HepG2 (cell line): ENCODE measurements around the gene SRD5A3. TPM values are rescaled to one million over a fixed set of nuclear protein-coding genes. Genes with fewer than 3 reads are reported as not detected.

Source experiments
- HNF4G ChIP-seq, 2 experiments: sonication (generic) in 1 of 2; formaldehyde crosslinking in 1 of 2; IDR thresholded peaks; 2 replicates each; pipeline versions ENCODE4 v1.4.0 to v1.6.1; 2011 to 2020; ENCODE audit warnings: borderline replicate concordance in 2 of 2, low read depth in 2 of 2, mild to moderate bottlenecking in 2 of 2, low read length in 1 of 2, missing genetic modification reagents in 1 of 2, moderate library complexity in 1 of 2
- ISL2 ChIP-seq: sonication (generic); formaldehyde crosslinking; IDR thresholded peaks from 2 replicates; pipeline ENCODE4 v1.5.0; 2020; ENCODE audit warnings: missing genetic modification reagents
- MIER3 ChIP-seq: IDR thresholded peaks from 2 replicates; pipeline ENCODE4 v1.6.1; 2016; ENCODE audit warnings: missing compliant biosample characterization, borderline replicate concordance
- POLR2A ChIP-seq, 2 experiments: IDR thresholded peaks; 2 replicates each; pipeline ENCODE4 v1.6.1; 2011; ENCODE audit warnings: low read depth in 2 of 2, low read length in 2 of 2, mild to moderate bottlenecking in 1 of 2, moderate library complexity in 1 of 2; ENCODE audit not compliant: insufficient read depth in 1 of 2
- ZNF3 ChIP-seq: IDR thresholded peaks from 2 replicates; pipeline ENCODE4 v1.7.0; 2017; ENCODE audit warnings: inconsistent platforms
- ZNF737 ChIP-seq: sonication (generic); formaldehyde crosslinking; IDR thresholded peaks from 2 replicates; pipeline ENCODE4 v1.5.0; 2020; ENCODE audit warnings: missing genetic modification reagents, mild to moderate bottlenecking, borderline replicate concordance
- polyA plus RNA-seq, 8 experiments: library from polyadenylated mRNA; depleted of rRNA in 3 of 8; stranded (reverse) in 7 of 8; unstranded in 1 of 8; fragments of >200 nt; fragmentation: Illumina TruSeq in 4 of 8; extraction: Trizol in 4 of 8; gene quantifications; 2 replicates each; pipeline versions ENCODE4 v1.2.1 to v1.2.3, GENCODE V29; 2011 to 2016; ENCODE audit warnings: low read depth in 4 of 8, missing spikeins in 1 of 8, mixed read lengths in 1 of 8; ENCODE audit not compliant: insufficient read depth in 1 of 8
- total RNA-seq, 5 experiments: library from RNA; depleted of rRNA; stranded (reverse); fragments of >200 nt; fragmentation: Illumina TruSeq; extraction: Trizol; gene quantifications; 2 replicates each; pipeline ENCODE4 v1.2.3, GENCODE V29; 2016; ENCODE audit warnings: low read depth in 1 of 5
- TF ChIP-seq, protein P1 (sequence below): IDR thresholded peaks from 2 replicates; pipeline ENCODE4 v1.6.1; 2016; ENCODE audit warnings: low read depth, missing genetic modification reagents, missing compliant biosample characterization
- TF ChIP-seq, protein P2 (sequence below): sonication (generic); formaldehyde crosslinking; IDR thresholded peaks from 2 replicates; pipeline ENCODE4 v1.8.1; 2023; ENCODE audit warnings: missing genetic modification reagents, inconsistent platforms, borderline replicate concordance
- TF ChIP-seq, protein P3 (sequence below): sonication (generic); formaldehyde crosslinking; IDR thresholded peaks from 2 replicates; pipeline ENCODE4 v1.4.0; 2020; ENCODE audit warnings: missing genetic modification reagents, borderline replicate concordance
- TF ChIP-seq, protein P4 (sequence below): sonication (generic); formaldehyde crosslinking; IDR thresholded peaks from 2 replicates; pipeline ENCODE4 v1.5.0; 2020; ENCODE audit warnings: missing genetic modification reagents

The SRD5A3 gene
- total and polyA plus RNA-seq, 2 of the 13 experiments (the other 11 are each of a cell fraction or from before 2014, with no cell fraction given), result 12.4 to 18.4 TPM

DNA sequence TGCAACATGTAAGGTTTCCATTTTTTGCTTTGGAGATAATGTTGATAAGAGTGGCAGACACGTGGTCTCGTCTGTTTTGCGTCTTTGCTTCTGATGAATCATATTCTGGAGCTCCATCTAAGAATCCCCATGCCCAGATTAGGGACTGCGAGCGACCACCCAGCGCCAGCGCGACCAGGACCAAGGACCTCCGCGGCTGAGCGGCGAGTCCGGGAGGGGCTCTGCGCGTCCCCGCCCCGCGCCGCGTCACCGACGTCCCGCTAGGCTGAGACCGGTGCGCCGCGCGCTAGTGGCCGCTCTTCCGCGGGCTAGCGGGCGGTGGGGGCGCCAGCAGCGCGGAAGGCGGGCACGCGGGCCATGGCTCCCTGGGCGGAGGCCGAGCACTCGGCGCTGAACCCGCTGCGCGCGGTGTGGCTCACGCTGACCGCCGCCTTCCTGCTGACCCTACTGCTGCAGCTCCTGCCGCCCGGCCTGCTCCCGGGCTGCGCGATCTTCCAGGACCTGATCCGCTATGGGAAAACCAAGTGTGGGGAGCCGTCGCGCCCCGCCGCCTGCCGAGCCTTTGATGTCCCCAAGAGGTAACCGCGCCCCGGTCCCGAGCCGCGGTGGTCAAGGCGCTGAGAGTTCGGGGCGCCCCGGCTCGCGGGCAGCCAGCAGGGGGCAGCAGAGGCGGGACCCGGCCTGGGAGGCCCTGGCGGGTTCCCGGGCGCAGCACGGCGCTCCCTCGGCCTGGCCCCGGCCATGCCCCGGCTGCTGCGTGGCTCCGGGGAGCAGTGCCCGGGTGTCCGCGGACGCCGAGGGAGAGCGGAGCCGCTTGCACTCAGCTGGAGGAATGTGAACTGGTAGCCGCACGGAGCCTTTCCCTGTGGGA lies at the start of gene SRD5A3 (continued):
- TF ChIP-seq, protein P1, sequence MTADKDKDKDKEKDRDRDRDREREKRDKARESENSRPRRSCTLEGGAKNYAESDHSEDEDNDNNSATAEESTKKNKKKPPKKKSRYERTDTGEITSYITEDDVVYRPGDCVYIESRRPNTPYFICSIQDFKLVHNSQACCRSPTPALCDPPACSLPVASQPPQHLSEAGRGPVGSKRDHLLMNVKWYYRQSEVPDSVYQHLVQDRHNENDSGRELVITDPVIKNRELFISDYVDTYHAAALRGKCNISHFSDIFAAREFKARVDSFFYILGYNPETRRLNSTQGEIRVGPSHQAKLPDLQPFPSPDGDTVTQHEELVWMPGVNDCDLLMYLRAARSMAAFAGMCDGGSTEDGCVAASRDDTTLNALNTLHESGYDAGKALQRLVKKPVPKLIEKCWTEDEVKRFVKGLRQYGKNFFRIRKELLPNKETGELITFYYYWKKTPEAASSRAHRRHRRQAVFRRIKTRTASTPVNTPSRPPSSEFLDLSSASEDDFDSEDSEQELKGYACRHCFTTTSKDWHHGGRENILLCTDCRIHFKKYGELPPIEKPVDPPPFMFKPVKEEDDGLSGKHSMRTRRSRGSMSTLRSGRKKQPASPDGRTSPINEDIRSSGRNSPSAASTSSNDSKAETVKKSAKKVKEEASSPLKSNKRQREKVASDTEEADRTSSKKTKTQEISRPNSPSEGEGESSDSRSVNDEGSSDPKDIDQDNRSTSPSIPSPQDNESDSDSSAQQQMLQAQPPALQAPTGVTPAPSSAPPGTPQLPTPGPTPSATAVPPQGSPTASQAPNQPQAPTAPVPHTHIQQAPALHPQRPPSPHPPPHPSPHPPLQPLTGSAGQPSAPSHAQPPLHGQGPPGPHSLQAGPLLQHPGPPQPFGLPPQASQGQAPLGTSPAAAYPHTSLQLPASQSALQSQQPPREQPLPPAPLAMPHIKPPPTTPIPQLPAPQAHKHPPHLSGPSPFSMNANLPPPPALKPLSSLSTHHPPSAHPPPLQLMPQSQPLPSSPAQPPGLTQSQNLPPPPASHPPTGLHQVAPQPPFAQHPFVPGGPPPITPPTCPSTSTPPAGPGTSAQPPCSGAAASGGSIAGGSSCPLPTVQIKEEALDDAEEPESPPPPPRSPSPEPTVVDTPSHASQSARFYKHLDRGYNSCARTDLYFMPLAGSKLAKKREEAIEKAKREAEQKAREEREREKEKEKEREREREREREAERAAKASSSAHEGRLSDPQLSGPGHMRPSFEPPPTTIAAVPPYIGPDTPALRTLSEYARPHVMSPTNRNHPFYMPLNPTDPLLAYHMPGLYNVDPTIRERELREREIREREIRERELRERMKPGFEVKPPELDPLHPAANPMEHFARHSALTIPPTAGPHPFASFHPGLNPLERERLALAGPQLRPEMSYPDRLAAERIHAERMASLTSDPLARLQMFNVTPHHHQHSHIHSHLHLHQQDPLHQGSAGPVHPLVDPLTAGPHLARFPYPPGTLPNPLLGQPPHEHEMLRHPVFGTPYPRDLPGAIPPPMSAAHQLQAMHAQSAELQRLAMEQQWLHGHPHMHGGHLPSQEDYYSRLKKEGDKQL (CRISPR knock-in tag), result no peak
- no peak; the same call in none of the 2 replicates for TF ChIP-seq ISL2 (CRISPR knock-in tag)
- TF ChIP-seq POLR2A (IDR thresholded peaks at IDR 0.05; ENCODE audit: insufficient read depth in 1 of 2, low read depth in 2 of 2, low read length in 2 of 2), result peak; percentile 79 to 90
- TF ChIP-seq HNF4G (IDR thresholded peaks at IDR 0.05; ENCODE audit: borderline replicate concordance, low read depth, low read length), result no peak
- TF ChIP-seq HNF4G (CRISPR knock-in tag; IDR thresholded peaks at IDR 0.05; ENCODE audit: borderline replicate concordance, low read depth), result no peak
- TF ChIP-seq ZNF3 (CRISPR knock-in tag), result 0 out of 2 replicates have a peak, but pooled peaks have one; percentile 11
- peak; percentile 15; the same call in 1 of the 2 replicates for TF ChIP-seq MIER3 (CRISPR knock-in tag)
- TF ChIP-seq, protein P2, sequence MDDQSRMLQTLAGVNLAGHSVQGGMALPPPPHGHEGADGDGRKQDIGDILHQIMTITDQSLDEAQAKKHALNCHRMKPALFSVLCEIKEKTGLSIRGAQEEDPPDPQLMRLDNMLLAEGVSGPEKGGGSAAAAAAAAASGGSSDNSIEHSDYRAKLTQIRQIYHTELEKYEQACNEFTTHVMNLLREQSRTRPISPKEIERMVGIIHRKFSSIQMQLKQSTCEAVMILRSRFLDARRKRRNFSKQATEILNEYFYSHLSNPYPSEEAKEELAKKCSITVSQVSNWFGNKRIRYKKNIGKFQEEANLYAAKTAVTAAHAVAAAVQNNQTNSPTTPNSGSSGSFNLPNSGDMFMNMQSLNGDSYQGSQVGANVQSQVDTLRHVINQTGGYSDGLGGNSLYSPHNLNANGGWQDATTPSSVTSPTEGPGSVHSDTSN (CRISPR knock-in tag), result no peak
- TF ChIP-seq, protein P3, sequence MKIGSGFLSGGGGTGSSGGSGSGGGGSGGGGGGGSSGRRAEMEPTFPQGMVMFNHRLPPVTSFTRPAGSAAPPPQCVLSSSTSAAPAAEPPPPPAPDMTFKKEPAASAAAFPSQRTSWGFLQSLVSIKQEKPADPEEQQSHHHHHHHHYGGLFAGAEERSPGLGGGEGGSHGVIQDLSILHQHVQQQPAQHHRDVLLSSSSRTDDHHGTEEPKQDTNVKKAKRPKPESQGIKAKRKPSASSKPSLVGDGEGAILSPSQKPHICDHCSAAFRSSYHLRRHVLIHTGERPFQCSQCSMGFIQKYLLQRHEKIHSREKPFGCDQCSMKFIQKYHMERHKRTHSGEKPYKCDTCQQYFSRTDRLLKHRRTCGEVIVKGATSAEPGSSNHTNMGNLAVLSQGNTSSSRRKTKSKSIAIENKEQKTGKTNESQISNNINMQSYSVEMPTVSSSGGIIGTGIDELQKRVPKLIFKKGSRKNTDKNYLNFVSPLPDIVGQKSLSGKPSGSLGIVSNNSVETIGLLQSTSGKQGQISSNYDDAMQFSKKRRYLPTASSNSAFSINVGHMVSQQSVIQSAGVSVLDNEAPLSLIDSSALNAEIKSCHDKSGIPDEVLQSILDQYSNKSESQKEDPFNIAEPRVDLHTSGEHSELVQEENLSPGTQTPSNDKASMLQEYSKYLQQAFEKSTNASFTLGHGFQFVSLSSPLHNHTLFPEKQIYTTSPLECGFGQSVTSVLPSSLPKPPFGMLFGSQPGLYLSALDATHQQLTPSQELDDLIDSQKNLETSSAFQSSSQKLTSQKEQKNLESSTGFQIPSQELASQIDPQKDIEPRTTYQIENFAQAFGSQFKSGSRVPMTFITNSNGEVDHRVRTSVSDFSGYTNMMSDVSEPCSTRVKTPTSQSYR (CRISPR knock-in tag), result no peak
- TF ChIP-seq ZNF737 (CRISPR knock-in tag), result no peak
- TF ChIP-seq, protein P4, sequence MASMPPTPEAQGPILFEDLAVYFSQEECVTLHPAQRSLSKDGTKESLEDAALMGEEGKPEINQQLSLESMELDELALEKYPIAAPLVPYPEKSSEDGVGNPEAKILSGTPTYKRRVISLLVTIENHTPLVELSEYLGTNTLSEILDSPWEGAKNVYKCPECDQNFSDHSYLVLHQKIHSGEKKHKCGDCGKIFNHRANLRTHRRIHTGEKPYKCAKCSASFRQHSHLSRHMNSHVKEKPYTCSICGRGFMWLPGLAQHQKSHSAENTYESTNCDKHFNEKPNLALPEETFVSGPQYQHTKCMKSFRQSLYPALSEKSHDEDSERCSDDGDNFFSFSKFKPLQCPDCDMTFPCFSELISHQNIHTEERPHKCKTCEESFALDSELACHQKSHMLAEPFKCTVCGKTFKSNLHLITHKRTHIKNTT (CRISPR knock-in tag), result no peak
